Activated B cell treated with CpG ODN at 0.5 μM for 24 hours (primary cell): Measurements from ENCODE around the gene TRPV5. TPM values are rescaled to one million over a fixed set of nuclear protein-coding genes. Genes with fewer than 3 reads are reported as not detected.

ENCODE experiments used
- ATAC-seq: fragments of 200-7000 bp; cut with Tn5 transposase; one replicate; pipeline ENCODE4 v1.10.0; 2021; ENCODE audit warnings: low read depth, mild to moderate bottlenecking, moderate library complexity
- CTCF ChIA-PET: fragments of 350-600 bp; sonication (Branson Sonifier 250); formaldehyde crosslinking; loops from one replicate; lab custom pipeline; 2021; ENCODE audit warnings: antibody characterized with exemption; lab: Charles Lee
- POLR2A ChIA-PET: fragments of 350-600 bp; sonication (Branson Sonifier 250); formaldehyde crosslinking; loops from one replicate; lab custom pipeline; 2021; ENCODE audit warnings: antibody characterized with exemption; lab: Charles Lee
- DNase-seq: peaks from one replicate; pipeline ENCODE4 v3.0.0; 2022
- H3K27ac Mint-ChIP-seq: one replicate; pipeline ENCODE4 v1.8.0; 2020; ENCODE audit warnings: mixed read lengths
- H3K27me3 Mint-ChIP-seq: one replicate; pipeline ENCODE4 v1.8.0; 2021; ENCODE audit warnings: mixed read lengths
- H3K36me3 Mint-ChIP-seq: one replicate; pipeline ENCODE4 v1.8.0; 2021; ENCODE audit warnings: low read depth, mixed read lengths
- H3K4me1 Mint-ChIP-seq: one replicate; pipeline ENCODE4 v1.8.0; 2021; ENCODE audit warnings: mixed read lengths
- H3K4me3 Mint-ChIP-seq: one replicate; pipeline ENCODE4 v1.8.0; 2020; ENCODE audit warnings: mild to moderate bottlenecking, mixed read lengths
- H3K9me3 Mint-ChIP-seq: one replicate; pipeline ENCODE4 v1.8.0; 2020; ENCODE audit warnings: mixed read lengths
- CTCF ChIP-seq: fragments of 200-600 bp; IDR thresholded peaks from one replicate; pipeline ENCODE4 v1.8.0; 2022; ENCODE audit warnings: antibody characterized with exemption, mild to moderate bottlenecking
- intact Hi-C: fragments of 100-400 bp; cut with micrococcal nuclease; formaldehyde crosslinking; loops from one replicate; pipeline ENCODE4 v1.15.1; 2024
- total RNA-seq: library from RNA; stranded (reverse); gene quantifications from 2 replicates; pipeline ENCODE4 v1.2.3, GENCODE V29; 2022

The TRPV5 gene
- total RNA-seq, 1 donor from 2014 or later: 0.11 TPM

GRCh38 chr7:142913051-142913450 is 20.5 kb downstream of the TRPV5 start:
- CTCF ChIA-PET: no interaction called here
- POLR2A ChIA-PET: no interaction called here
- no peaks in the 10 kb centered on the region for H3K9me3 Mint-ChIP-seq

GRCh38 chr7:142910481-142910880 is 23.1 kb downstream of the TRPV5 start:
- Mint-ChIP-seq H3K4me1 (no peaks in the 10 kb centered on the region), H3K4me3 (no peak overlapping the region), H3K27me3 (peaks cover 28% of the 10 kb centered on the region), H3K9me3 (no peaks in the 10 kb centered on the region), H3K36me3 (no peaks in the 10 kb centered on the region), H3K27ac (no peak overlapping the region)
- ChIA-PET CTCF (interaction anchor here (0.7 to 2.4 kb wide), 7 partner anchors 9 to 304 kb away, joined by 3 to 9 read pairs (median 5); no protein-coding TSS in a partner anchor), POLR2A (no interaction called here)
- DNase-seq: no peak
- ATAC-seq: no peak
- intact Hi-C loops: no loop called here
- TF ChIP-seq CTCF: no peak

More at GRCh38 chr7:142913051-142913450, 20.5 kb downstream of the TRPV5 start:
- no peak overlapping the region for H3K27ac Mint-ChIP-seq
- intact Hi-C loops: no loop called here
- H3K4me3 Mint-ChIP-seq: no peak overlapping the region
- DNase-seq (no peak), ATAC-seq (no peak)
- H3K27me3 Mint-ChIP-seq: peaks cover 24% of the 10 kb centered on the region
- no peaks in the 10 kb centered on the region for H3K4me1 Mint-ChIP-seq
- no peak for TF ChIP-seq CTCF
- H3K36me3 Mint-ChIP-seq: no peaks in the 10 kb centered on the region

DNA sequence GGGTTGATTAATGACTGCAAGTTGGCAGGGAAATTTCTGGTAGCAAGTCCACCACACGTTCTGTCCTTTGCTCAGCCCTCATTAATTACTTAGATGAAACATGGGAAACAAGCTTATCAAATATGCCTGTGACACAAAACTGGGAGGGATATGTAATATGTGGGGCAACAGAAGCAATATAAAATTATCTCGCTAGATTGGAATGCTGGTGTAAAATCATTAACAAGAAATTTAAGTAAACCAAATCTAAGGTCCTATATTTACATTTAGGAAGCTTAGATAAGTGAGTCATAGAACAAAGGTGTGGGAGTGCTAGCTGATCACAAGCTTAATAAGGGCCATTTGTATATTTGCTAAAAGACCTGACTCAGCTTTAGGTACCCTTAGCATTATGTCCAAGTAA is 23.5 kb downstream of the TRPV5 start:
- Mint-ChIP-seq H3K36me3 (no peaks in the 10 kb centered on the region), H3K4me3 (no peak overlapping the region), H3K4me1 (no peaks in the 10 kb centered on the region), H3K27ac (no peak overlapping the region), H3K9me3 (no peaks in the 10 kb centered on the region), H3K27me3 (peaks cover 28% of the 10 kb centered on the region)
- intact Hi-C loops: no loop called here
- DNase-seq (no peak), ATAC-seq (no peak)
- CTCF ChIA-PET: interaction anchor here (0.6 to 2.4 kb wide), 11 partner anchors 8 to 306 kb away, joined by 3 to 9 read pairs (median 4); no protein-coding TSS in a partner anchor
- POLR2A ChIA-PET: no interaction called here
- no peak for TF ChIP-seq CTCF

DNA sequence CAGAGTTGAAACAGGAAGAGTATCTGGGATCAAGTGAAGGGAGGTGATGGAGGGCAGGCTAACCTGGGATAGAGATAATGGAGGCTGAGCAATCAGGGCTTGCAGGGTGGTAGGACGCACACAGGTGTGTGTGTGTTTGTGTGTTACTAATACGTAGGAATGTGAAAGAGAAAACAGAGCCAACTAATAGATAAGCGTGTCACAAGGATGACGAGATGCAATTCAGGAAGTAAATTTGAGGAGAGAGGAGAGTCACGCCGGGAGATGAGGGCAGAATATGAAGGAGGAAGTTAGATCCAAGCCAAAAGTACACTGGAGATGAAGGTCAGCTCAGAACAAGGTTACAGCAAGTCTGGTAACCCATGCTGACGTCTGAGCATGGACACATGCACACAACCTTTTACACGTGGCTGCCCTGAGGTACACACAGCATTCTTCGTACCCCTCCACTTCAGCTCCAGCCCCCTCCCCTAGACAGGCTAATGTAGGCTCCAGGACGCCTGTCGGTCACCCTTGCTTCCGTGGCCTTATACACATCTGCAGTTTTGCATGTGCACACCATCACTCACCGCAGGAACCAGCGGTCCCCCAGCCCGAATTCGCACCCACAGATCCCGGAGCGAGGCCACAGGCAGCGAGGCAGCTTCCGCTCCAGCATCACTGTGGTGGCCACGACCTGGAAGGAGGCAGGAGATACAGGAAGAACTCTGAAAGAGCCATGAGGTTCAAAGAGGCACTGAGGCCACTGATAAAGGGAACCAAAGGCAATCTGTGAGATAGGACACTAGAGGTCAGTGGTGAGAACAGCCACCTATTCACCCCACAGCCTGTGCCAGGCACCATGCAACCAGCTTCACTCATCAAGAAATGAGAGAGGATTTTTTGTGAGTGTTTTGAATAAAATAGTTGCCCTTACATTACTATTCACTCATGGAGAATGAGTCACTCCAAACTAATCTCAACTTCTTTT is 24.3 kb downstream of the TRPV5 start:
- ChIA-PET POLR2A (no interaction called here), CTCF (interaction anchor here (0.6 to 2.4 kb wide), 8 partner anchors 13 to 306 kb away, joined by 3 to 9 read pairs (median 5); no protein-coding TSS in a partner anchor)
- Mint-ChIP-seq H3K27ac (no peak overlapping the region), H3K27me3 (peaks cover 24% of the 10 kb centered on the region), H3K9me3 (no peaks in the 10 kb centered on the region), H3K4me1 (no peaks in the 10 kb centered on the region), H3K4me3 (no peak overlapping the region), H3K36me3 (no peaks in the 10 kb centered on the region)
- no peak for DNase-seq
- intact Hi-C loops: loop anchor here (1.0 to 2.0 kb wide), 2 partner anchors 100 to 306 kb away; no protein-coding TSS in a partner anchor
- no peak for ATAC-seq
- TF ChIP-seq CTCF: no peak

GRCh38 chr7:142908290-142908689 is 25.3 kb downstream of the TRPV5 start:
- H3K4me3 Mint-ChIP-seq: no peak overlapping the region
- H3K36me3 Mint-ChIP-seq: no peaks in the 10 kb centered on the region
- H3K27ac Mint-ChIP-seq: no peak overlapping the region
- H3K4me1 Mint-ChIP-seq: no peaks in the 10 kb centered on the region
- CTCF ChIA-PET: no interaction called here
- no peaks in the 10 kb centered on the region for H3K9me3 Mint-ChIP-seq
- DNase-seq (no peak), ATAC-seq (no peak)
- intact Hi-C loops: loop anchor here (2.0 kb wide), 1 partner anchor 101 kb away; no protein-coding TSS in a partner anchor
- peaks cover 24% of the 10 kb centered on the region for H3K27me3 Mint-ChIP-seq
- no peak for TF ChIP-seq CTCF
- POLR2A ChIA-PET: no interaction called here
